Smooth muscle cell (in vitro differentiated cells): ENCODE data around the gene MRPL55. TPM values are rescaled to one million over a fixed set of nuclear protein-coding genes. Genes with fewer than 3 reads are reported as not detected.

ENCODE experiments used
- DNase-seq: peaks from one replicate; lab custom pipeline; 2025; ENCODE audit not compliant: unreplicated experiment; lab: John Stamatoyannopoulos, UW
- H2AFZ ChIP-seq: fragments of 200-600 bp; sonication (generic); 2 replicates; pipeline ENCODE4 v1.6.0; 2016; ENCODE audit warnings: antibody characterized with exemption, low read depth, mild to moderate bottlenecking
- H3F3A ChIP-seq: fragments of 200-600 bp; sonication (generic); 2 replicates; pipeline ENCODE4 v1.6.0; 2017; ENCODE audit warnings: antibody characterized with exemption, low read depth
- H3K27ac ChIP-seq: fragments of 200-600 bp; sonication (generic); 2 replicates; pipeline ENCODE4 v1.5.1; 2016; ENCODE audit warnings: low read depth, mild to moderate bottlenecking
- H3K27me3 ChIP-seq: fragments of 200-600 bp; sonication (generic); 2 replicates; pipeline ENCODE4 v1.6.1; 2016; ENCODE audit warnings: low read depth, mild to moderate bottlenecking
- H3K36me3 ChIP-seq: fragments of 200-600 bp; sonication (generic); 2 replicates; pipeline ENCODE4 v1.5.1; 2016; ENCODE audit warnings: low read depth
- H3K4me1 ChIP-seq: fragments of 200-600 bp; sonication (generic); 2 replicates; pipeline ENCODE4 v1.5.1; 2016; ENCODE audit warnings: low read depth
- H3K4me2 ChIP-seq: fragments of 200-600 bp; sonication (generic); 2 replicates; pipeline ENCODE4 v1.6.0; 2016; ENCODE audit warnings: mild to moderate bottlenecking
- H3K4me3 ChIP-seq: fragments of 200-600 bp; sonication (generic); 2 replicates; pipeline ENCODE4 v1.5.1; 2016; ENCODE audit warnings: mild to moderate bottlenecking
- H3K79me2 ChIP-seq: fragments of 200-600 bp; sonication (generic); 2 replicates; pipeline ENCODE4 v1.6.0; 2016; ENCODE audit warnings: low read depth, mild to moderate bottlenecking
- H3K9ac ChIP-seq: fragments of 200-600 bp; sonication (generic); 2 replicates; pipeline ENCODE4 v1.6.0; 2016; ENCODE audit warnings: low read depth
- H3K9me3 ChIP-seq: fragments of 200-600 bp; sonication (generic); replicated peaks from 2 replicates; pipeline ENCODE4 v1.5.1; 2016; ENCODE audit warnings: low read depth
- H4K20me1 ChIP-seq: fragments of 200-600 bp; sonication (generic); 2 replicates; pipeline ENCODE4 v1.6.0; 2016; ENCODE audit warnings: low read depth
- CTCF ChIP-seq: fragments of 200-600 bp; sonication (generic); IDR thresholded peaks from 2 replicates; pipeline ENCODE4 v1.5.1; 2017; ENCODE audit warnings: borderline replicate concordance, mild to moderate bottlenecking, antibody characterized with exemption; ENCODE audit not compliant: insufficient read depth, poor library complexity, severe bottlenecking
- WGBS: methylation state at CpG from one replicate; pipeline ENCODE4 v1.1.7; 2016; ENCODE audit warnings: low lambda C conversion rate; 5-methylcytosine and 5-hydroxymethylcytosine counted together
- polyA plus RNA-seq: library from polyadenylated mRNA; unstranded; fragments of >200 nt; fragmentation: Nextera tagmentation; extraction: Ambion mirVana; gene quantifications from 2 replicates; pipeline ENCODE4 v1.2.1, GENCODE V29; 2016
- total RNA-seq: library from RNA; depleted of rRNA; stranded (reverse); fragments of >200 nt; gene quantifications from 2 replicates; pipeline ENCODE4 v1.2.3, GENCODE V29; 2014

Gene MRPL55
- total and polyA plus RNA-seq, 2 experiments from 2014 or later: 83.4 to 178 TPM

- TF ChIP-seq CTCF: no peak
- WGBS: 72% methylated on average over 7 of the region's 7 CpGs
- Histone ChIP-seq H3K79me2 (peaks cover 11% of the 10 kb centered on the region), H3K36me3 (no peaks in the 10 kb centered on the region), H3K4me3 (peak overlapping the region; percentile 98), H3K9me3 (no peaks in the 10 kb centered on the region), H3K27me3 (no peaks in the 10 kb centered on the region), H3F3A (no peaks in the 10 kb centered on the region), H4K20me1 (no peaks in the 10 kb centered on the region), H2AFZ (no peak overlapping the region), H3K4me2 (peak overlapping the region; percentile 83), H3K4me1 (peaks cover 6% of the 10 kb centered on the region), H3K9ac (no peak overlapping the region), H3K27ac (peak overlapping the region; percentile 70)
- no peak for DNase-seq
Measured at GRCh38 chr1:228110556-228110955, 1.5 kb upstream of the MRPL55 start.

DNA sequence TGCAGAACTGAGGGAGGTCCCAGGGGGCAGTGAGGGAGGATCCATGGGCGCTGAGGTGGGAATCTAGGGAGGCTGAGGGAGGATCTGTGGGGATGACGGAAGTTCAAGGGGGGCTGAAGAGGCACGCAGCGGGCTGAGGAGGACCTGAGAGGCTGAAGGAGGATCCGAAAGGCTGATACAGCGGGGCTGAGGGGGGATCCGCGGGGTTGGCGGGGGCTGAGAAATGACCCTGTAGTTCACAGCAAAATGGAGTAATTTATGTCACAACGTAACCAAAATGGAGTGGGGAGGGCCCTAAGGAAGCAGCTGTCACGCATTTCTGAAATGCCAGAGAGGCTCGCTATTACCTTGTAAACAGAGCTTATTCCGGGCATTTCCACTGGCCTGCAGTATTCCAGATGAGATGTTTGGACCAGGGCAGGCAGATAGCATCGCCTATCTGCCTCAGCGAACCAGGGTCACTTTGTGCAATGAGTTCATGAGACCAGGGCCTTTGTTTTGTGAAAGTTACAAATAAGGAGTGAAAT is 926 bp upstream of the MRPL55 start:
- Histone ChIP-seq H3K27ac (peak overlapping the region; percentile 70), H2AFZ (peak overlapping the region; percentile 48), H3K9me3 (no peaks in the 10 kb centered on the region), H3K9ac (peak overlapping the region; percentile 89), H3K36me3 (no peaks in the 10 kb centered on the region), H3K79me2 (peaks cover 11% of the 10 kb centered on the region), H3K4me2 (peak overlapping the region; percentile 83), H4K20me1 (no peaks in the 10 kb centered on the region), H3K27me3 (no peaks in the 10 kb centered on the region), H3K4me3 (peak overlapping the region; percentile 98), H3F3A (no peaks in the 10 kb centered on the region), H3K4me1 (peaks cover 6% of the 10 kb centered on the region)
- WGBS: 24% methylated on average over 14 of the region's 15 CpGs
- TF ChIP-seq CTCF: no peak
- no peak for DNase-seq

GRCh38 chr1:228108742-228109072 is 392 bp downstream of the MRPL55 start:
- Histone ChIP-seq H3K27me3 (no peaks in the 10 kb centered on the region), H4K20me1 (no peaks in the 10 kb centered on the region), H2AFZ (peak overlapping the region; percentile 90), H3K36me3 (no peaks in the 10 kb centered on the region), H3K4me3 (peak overlapping the region; percentile 98), H3K27ac (peak overlapping the region; percentile 73), H3K4me1 (peaks cover 10% of the 10 kb centered on the region), H3K79me2 (peaks cover 11% of the 10 kb centered on the region), H3K9ac (peak overlapping the region; percentile 97), H3K9me3 (no peaks in the 10 kb centered on the region), H3F3A (peaks cover 3% of the 10 kb centered on the region), H3K4me2 (peak overlapping the region; percentile 99)
- 13% methylated on average over 8 of the region's 8 CpGs for WGBS
- DNase-seq: no peak
- no peak for TF ChIP-seq CTCF

- no peak overlapping the region for H2AFZ ChIP-seq
- H3K36me3 ChIP-seq: no peaks in the 10 kb centered on the region
- H3K9ac ChIP-seq: peak overlapping the region; percentile 97
- no peak for DNase-seq
- peak overlapping the region; percentile 98 for H3K4me3 ChIP-seq
- WGBS: 86% methylated on average over 11 of the region's 11 CpGs
- peaks cover 3% of the 10 kb centered on the region for H3F3A ChIP-seq
- peaks cover 11% of the 10 kb centered on the region for H3K79me2 ChIP-seq
- TF ChIP-seq CTCF: no peak
- H3K27me3 ChIP-seq: no peaks in the 10 kb centered on the region
- H4K20me1 ChIP-seq: no peaks in the 10 kb centered on the region
- H3K4me1 ChIP-seq: peaks cover 12% of the 10 kb centered on the region
- no peaks in the 10 kb centered on the region for H3K9me3 ChIP-seq
- H3K27ac ChIP-seq: peak overlapping the region; percentile 73
- H3K4me2 ChIP-seq: peak overlapping the region; percentile 99
Measured at GRCh38 chr1:228108055-228108690, 926 bp downstream of the MRPL55 start.
